GM19035 (cell line): ENCODE results near the gene ELAVL1.
"Not testable (repeated sequence)": the region's sequence is repeated elsewhere in the genome, so short reads cannot be mapped to it uniquely, and the experiment has no call there.

Experiments used
- ATAC-seq: cut with Tn5 transposase; IDR thresholded peaks from one replicate; pipeline ENCODE4 v1.9.1; 2021; ENCODE audit not compliant: unreplicated experiment

Gene ELAVL1

GRCh38 chr19:7941895-7942596 lies 63.4 kb downstream of the ELAVL1 start:
- no peak for ATAC-seq

- ATAC-seq = no peak
Measured at GRCh38 chr19:7940841-7941240, 64.6 kb downstream of the ELAVL1 start.

- no peak for ATAC-seq
Measured at GRCh38 chr19:7934766-7935165, 70.7 kb downstream of the ELAVL1 start.

GRCh38 chr19:7933828-7934725 lies 71.4 kb downstream of the ELAVL1 start:
- ATAC-seq = no peak

GRCh38 chr19:7933411-7933810 lies 72.0 kb downstream of the ELAVL1 start:
- ATAC-seq = no peak

GRCh38 chr19:7932930-7933300 lies 72.5 kb downstream of the ELAVL1 start:
- no peak for ATAC-seq

- no peak for ATAC-seq
Measured at GRCh38 chr19:7932276-7932929, 73.0 kb downstream of the ELAVL1 start.

- no peak for ATAC-seq
Measured at GRCh38 chr19:7931221-7932061, 74.0 kb downstream of the ELAVL1 start.

GRCh38 chr19:7930765-7931164 lies 74.7 kb downstream of the ELAVL1 start:
- no peak for ATAC-seq

GRCh38 chr19:7930030-7930429 lies 75.4 kb downstream of the ELAVL1 start:
- ATAC-seq = not testable (repeated sequence)

- no peak for ATAC-seq
Measured at GRCh38 chr19:7928741-7929701, 76.4 kb downstream of the ELAVL1 start.

- ATAC-seq = no peak
Measured at GRCh38 chr19:7928334-7928706, 77.1 kb downstream of the ELAVL1 start.

- no peak for ATAC-seq
Measured at GRCh38 chr19:7927605-7928333, 77.7 kb downstream of the ELAVL1 start.

- no peak for ATAC-seq
Measured at GRCh38 chr19:7926727-7927604, 78.5 kb downstream of the ELAVL1 start.

- no peak for ATAC-seq
Measured at GRCh38 chr19:7926021-7926726, 79.3 kb downstream of the ELAVL1 start, which contains the start of gene CTXN1. TSS of gene CTXN1 (minus strand) at chr19:7926135. CDS start at chr19:7925538, 597 bp downstream.

- ATAC-seq = no peak
Measured at GRCh38 chr19:7925171-7925851, 80.1 kb downstream of the ELAVL1 start.

- ATAC-seq = no peak
Measured at GRCh38 chr19:7924651-7925170, 80.7 kb downstream of the ELAVL1 start.
